ENCODE data around the gene BIRC7.

Gene BIRC7

GRCh38 chr20:63281742-63282665 is 46.3 kb downstream of the BIRC7 start:
- no peak for DNase-seq (ENCODE audit: low read depth in 2 of 2)

GRCh38 chr20:63282946-63283345 is 47.2 kb downstream of the BIRC7 start:
- no peak for DNase-seq (ENCODE audit: low read depth in 2 of 2)

GRCh38 chr20:63283397-63284082 is 47.8 kb downstream of the BIRC7 start:
- DNase-seq (ENCODE audit: low read depth in 2 of 2) = no peak

- DNase-seq (ENCODE audit: low read depth in 2 of 2) = no peak
Observed at GRCh38 chr20:63284083-63284440, 48.4 kb downstream of the BIRC7 start.

GRCh38 chr20:63284544-63284949 is 48.8 kb downstream of the BIRC7 start:
- DNase-seq (ENCODE audit: low read depth in 2 of 2) = no peak

- DNase-seq (ENCODE audit: low read depth in 2 of 2) = no peak
Observed at GRCh38 chr20:63284981-63285524, 49.3 kb downstream of the BIRC7 start.

- DNase-seq (ENCODE audit: low read depth in 2 of 2) = no peak
Observed at GRCh38 chr20:63285636-63286615, 50.2 kb downstream of the BIRC7 start.

GRCh38 chr20:63286781-63287696 is 51.3 kb downstream of the BIRC7 start:
- DNase-seq (ENCODE audit: low read depth in 2 of 2) = no peak

- no peak for DNase-seq (ENCODE audit: low read depth in 2 of 2)
Observed at GRCh38 chr20:63287697-63288580, 52.2 kb downstream of the BIRC7 start.

GRCh38 chr20:63288581-63289251 is 53.0 kb downstream of the BIRC7 start:
- no peak for DNase-seq (ENCODE audit: low read depth in 2 of 2)

- DNase-seq (ENCODE audit: low read depth in 2 of 2) = no peak
Observed at GRCh38 chr20:63289311-63290135, 53.8 kb downstream of the BIRC7 start.
